NB4 (cell line): ENCODE data around the gene LAMA5.

Source experiments
- POLR2A ChIP-seq: IDR thresholded peaks from 2 replicates; pipeline ENCODE4 v1.6.1; 2011; ENCODE audit warnings: mild to moderate bottlenecking; ENCODE audit not compliant: insufficient read length; ENCODE audit errors: extremely low read depth
- TF ChIP-seq, protein P1 (sequence below): IDR thresholded peaks from one replicate; pipeline ENCODE4 v1.5.1; 2012; ENCODE audit warnings: low read depth, low read length

DNA sequence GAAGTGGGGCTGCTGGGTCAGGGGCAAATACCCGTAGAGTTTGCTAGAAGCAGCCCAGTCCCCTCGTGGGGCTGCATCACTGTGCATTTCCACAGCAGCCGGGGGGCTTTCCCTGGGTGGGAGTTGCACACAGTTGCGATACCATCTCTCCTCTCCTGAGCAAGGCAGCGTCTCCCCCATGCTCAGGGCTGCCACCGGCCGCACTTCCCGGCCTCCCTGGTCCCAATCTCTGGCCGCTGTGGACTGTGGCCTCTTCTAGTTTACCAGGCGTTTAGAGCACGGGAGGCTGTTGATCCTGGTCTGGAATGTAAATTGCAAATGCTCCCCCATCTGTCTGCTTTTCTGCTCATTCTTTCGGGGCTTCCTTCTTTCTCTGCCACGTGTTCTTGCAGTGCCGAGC lies 97.7 kb downstream of the LAMA5 start:
- TF ChIP-seq, protein P1, sequence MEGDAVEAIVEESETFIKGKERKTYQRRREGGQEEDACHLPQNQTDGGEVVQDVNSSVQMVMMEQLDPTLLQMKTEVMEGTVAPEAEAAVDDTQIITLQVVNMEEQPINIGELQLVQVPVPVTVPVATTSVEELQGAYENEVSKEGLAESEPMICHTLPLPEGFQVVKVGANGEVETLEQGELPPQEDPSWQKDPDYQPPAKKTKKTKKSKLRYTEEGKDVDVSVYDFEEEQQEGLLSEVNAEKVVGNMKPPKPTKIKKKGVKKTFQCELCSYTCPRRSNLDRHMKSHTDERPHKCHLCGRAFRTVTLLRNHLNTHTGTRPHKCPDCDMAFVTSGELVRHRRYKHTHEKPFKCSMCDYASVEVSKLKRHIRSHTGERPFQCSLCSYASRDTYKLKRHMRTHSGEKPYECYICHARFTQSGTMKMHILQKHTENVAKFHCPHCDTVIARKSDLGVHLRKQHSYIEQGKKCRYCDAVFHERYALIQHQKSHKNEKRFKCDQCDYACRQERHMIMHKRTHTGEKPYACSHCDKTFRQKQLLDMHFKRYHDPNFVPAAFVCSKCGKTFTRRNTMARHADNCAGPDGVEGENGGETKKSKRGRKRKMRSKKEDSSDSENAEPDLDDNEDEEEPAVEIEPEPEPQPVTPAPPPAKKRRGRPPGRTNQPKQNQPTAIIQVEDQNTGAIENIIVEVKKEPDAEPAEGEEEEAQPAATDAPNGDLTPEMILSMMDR: no peak
- no peak for TF ChIP-seq POLR2A
